NB4 (cell line): ENCODE measurements around the gene RNF7.

Experiments used
- DNase-seq: peaks from one replicate; pipeline ENCODE4 v3.0.0; 2010; ENCODE audit warnings: low read depth
- H3K4me3 ChIP-seq: one replicate; pipeline ENCODE4 v1.5.1; 2011; ENCODE audit warnings: mild to moderate bottlenecking, low read depth, low read length, moderate library complexity
- CTCF ChIP-seq: IDR thresholded peaks from one replicate; pipeline ENCODE4 v1.5.1; 2012; ENCODE audit warnings: low read depth, low read length
- MAX ChIP-seq: IDR thresholded peaks from 2 replicates; pipeline ENCODE4 v1.6.1; 2011; ENCODE audit warnings: low read depth, low read length
- MYC ChIP-seq: IDR thresholded peaks from 2 replicates; pipeline ENCODE4 v1.6.1; 2011; ENCODE audit warnings: low read depth, low read length
- POLR2A ChIP-seq: IDR thresholded peaks from 2 replicates; pipeline ENCODE4 v1.6.1; 2011; ENCODE audit warnings: mild to moderate bottlenecking; ENCODE audit not compliant: insufficient read length; ENCODE audit errors: extremely low read depth

Gene RNF7

GRCh38 chr3:141793476-141794260 lies 55.6 kb downstream of the RNF7 start:
- no peak for TF ChIP-seq MYC
- TF ChIP-seq POLR2A, result no peak
- no peak for TF ChIP-seq MAX
- TF ChIP-seq CTCF, result no peak
- DNase-seq, result no peak
- H3K4me3 ChIP-seq, result no peak overlapping the region

GRCh38 chr3:141795276-141795675 lies 57.2 kb downstream of the RNF7 start:
- DNase-seq, result peak; percentile 83
- no peak overlapping the region for H3K4me3 ChIP-seq

GRCh38 chr3:141795741-141796080 lies 57.6 kb downstream of the RNF7 start:
- TF ChIP-seq CTCF (no peak), POLR2A (no peak), MYC (no peak), MAX (no peak)
- DNase-seq, result no peak
- peak overlapping the region; percentile 63 for H3K4me3 ChIP-seq

More at GRCh38 chr3:141795276-141795675, 57.2 kb downstream of the RNF7 start:
- TF ChIP-seq CTCF, result no peak
- TF ChIP-seq MAX, result no peak
- TF ChIP-seq MYC, result no peak
- no peak for TF ChIP-seq POLR2A

- peak; percentile 92 for DNase-seq
- TF ChIP-seq POLR2A (no peak), MAX (peak; percentile 93), CTCF (no peak), MYC (peak; percentile 94)
- peak overlapping the region; percentile 63 for H3K4me3 ChIP-seq
Observed at GRCh38 chr3:141796081-141796888, 58.2 kb downstream of the RNF7 start.
